ENCODE results near the gene POU2AF2.

POU2AF2 gene

DNA sequence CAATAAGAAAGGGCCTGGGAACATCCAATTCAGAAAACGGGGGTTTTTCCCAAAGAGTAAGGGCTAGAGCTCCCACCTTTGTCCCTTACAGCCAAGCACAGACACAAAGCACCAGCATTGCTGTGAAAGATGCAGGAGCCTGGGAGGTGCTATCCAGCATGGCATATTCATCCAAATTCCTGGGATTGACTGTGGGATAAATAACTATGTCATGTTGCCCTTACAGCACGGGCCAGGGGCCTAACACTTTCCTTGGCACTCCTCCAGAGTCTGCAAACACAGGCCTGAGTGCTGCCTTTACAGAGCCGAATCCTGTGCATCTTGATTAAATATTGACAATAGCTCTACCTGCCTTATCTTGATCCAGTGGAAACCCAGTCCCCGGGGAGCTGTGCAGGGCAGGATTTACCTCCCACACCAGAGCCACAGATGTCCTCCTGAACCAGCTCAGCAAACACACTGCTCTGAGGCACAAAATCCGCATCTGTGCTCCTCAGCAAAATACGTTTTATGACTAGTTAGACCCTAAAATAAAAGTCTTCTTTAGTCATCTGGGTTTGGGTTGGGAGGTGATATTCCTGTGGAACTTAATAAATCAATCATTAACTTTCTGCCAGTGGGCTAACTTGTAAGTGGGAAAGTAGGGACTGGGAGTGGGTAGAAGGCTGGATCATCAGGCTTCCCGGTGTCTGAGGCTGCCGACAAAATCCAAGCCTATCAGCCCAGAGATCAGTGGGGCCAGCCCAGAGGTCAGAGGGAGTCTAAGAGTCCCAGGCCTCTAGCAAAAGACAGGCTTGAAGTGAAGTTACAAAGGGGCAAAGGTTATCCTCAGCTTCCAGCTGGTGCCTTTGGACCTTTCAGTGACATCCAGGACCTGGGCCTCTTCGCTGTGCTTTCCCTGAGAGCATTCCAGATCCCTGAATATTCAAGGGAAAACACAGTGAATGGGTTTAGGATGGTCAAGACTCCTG lies 89.3 kb downstream of the POU2AF2 start:
- DNase-seq = no peak

DNA sequence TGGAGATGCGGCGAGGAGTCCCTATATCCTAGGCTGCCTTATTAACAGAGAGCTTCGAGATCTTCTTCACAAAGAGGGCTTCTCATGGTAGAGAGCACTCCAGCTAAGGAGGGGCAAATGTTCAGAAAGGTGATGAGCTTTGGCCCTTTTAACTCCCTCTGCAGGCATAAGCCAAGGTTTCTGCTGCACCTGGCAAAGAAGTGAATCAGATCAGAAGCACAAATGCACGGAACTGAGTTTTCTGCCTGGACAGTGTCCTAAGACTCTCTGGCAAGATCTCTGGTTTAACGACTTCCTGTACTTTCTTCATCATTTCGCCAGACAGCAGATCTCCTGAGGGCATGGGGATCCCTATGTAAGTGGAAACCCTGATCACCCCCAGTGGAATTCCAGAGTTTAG lies 90.0 kb downstream of the POU2AF2 start:
- DNase-seq = no peak
